Smooth muscle cell (in vitro differentiated cells): ENCODE data around the gene TOX3. TPM values are rescaled to one million over a fixed set of nuclear protein-coding genes. Genes with fewer than 3 reads are reported as not detected.

ENCODE experiments used
- DNase-seq: peaks from one replicate; lab custom pipeline; 2025; ENCODE audit not compliant: unreplicated experiment; lab: John Stamatoyannopoulos, UW
- H2AFZ ChIP-seq: fragments of 200-600 bp; sonication (generic); 2 replicates; pipeline ENCODE4 v1.6.0; 2016; ENCODE audit warnings: antibody characterized with exemption, low read depth, mild to moderate bottlenecking
- H3F3A ChIP-seq: fragments of 200-600 bp; sonication (generic); 2 replicates; pipeline ENCODE4 v1.6.0; 2017; ENCODE audit warnings: antibody characterized with exemption, low read depth
- H3K27ac ChIP-seq: fragments of 200-600 bp; sonication (generic); 2 replicates; pipeline ENCODE4 v1.5.1; 2016; ENCODE audit warnings: low read depth, mild to moderate bottlenecking
- H3K27me3 ChIP-seq: fragments of 200-600 bp; sonication (generic); 2 replicates; pipeline ENCODE4 v1.6.1; 2016; ENCODE audit warnings: low read depth, mild to moderate bottlenecking
- H3K36me3 ChIP-seq: fragments of 200-600 bp; sonication (generic); 2 replicates; pipeline ENCODE4 v1.5.1; 2016; ENCODE audit warnings: low read depth
- H3K4me1 ChIP-seq: fragments of 200-600 bp; sonication (generic); 2 replicates; pipeline ENCODE4 v1.5.1; 2016; ENCODE audit warnings: low read depth
- H3K4me2 ChIP-seq: fragments of 200-600 bp; sonication (generic); 2 replicates; pipeline ENCODE4 v1.6.0; 2016; ENCODE audit warnings: mild to moderate bottlenecking
- H3K4me3 ChIP-seq: fragments of 200-600 bp; sonication (generic); 2 replicates; pipeline ENCODE4 v1.5.1; 2016; ENCODE audit warnings: mild to moderate bottlenecking
- H3K79me2 ChIP-seq: fragments of 200-600 bp; sonication (generic); 2 replicates; pipeline ENCODE4 v1.6.0; 2016; ENCODE audit warnings: low read depth, mild to moderate bottlenecking
- H3K9ac ChIP-seq: fragments of 200-600 bp; sonication (generic); 2 replicates; pipeline ENCODE4 v1.6.0; 2016; ENCODE audit warnings: low read depth
- H3K9me3 ChIP-seq: fragments of 200-600 bp; sonication (generic); replicated peaks from 2 replicates; pipeline ENCODE4 v1.5.1; 2016; ENCODE audit warnings: low read depth
- H4K20me1 ChIP-seq: fragments of 200-600 bp; sonication (generic); 2 replicates; pipeline ENCODE4 v1.6.0; 2016; ENCODE audit warnings: low read depth
- CTCF ChIP-seq: fragments of 200-600 bp; sonication (generic); IDR thresholded peaks from 2 replicates; pipeline ENCODE4 v1.5.1; 2017; ENCODE audit warnings: borderline replicate concordance, mild to moderate bottlenecking, antibody characterized with exemption; ENCODE audit not compliant: insufficient read depth, poor library complexity, severe bottlenecking
- WGBS: methylation state at CpG from one replicate; pipeline ENCODE4 v1.1.7; 2016; ENCODE audit warnings: low lambda C conversion rate; 5-methylcytosine and 5-hydroxymethylcytosine counted together
- polyA plus RNA-seq: library from polyadenylated mRNA; unstranded; fragments of >200 nt; fragmentation: Nextera tagmentation; extraction: Ambion mirVana; gene quantifications from 2 replicates; pipeline ENCODE4 v1.2.1, GENCODE V29; 2016
- total RNA-seq: library from RNA; depleted of rRNA; stranded (reverse); fragments of >200 nt; gene quantifications from 2 replicates; pipeline ENCODE4 v1.2.3, GENCODE V29; 2014

The TOX3 gene
- total and polyA plus RNA-seq, 2 experiments from 2014 or later, result 0.18 to 0.49 TPM

- Histone ChIP-seq H3K27me3 (peaks cover 86% of the 10 kb centered on the region), H3K4me3 (no peak overlapping the region), H3K4me2 (no peak overlapping the region), H3K9me3 (no peaks in the 10 kb centered on the region), H3K36me3 (no peaks in the 10 kb centered on the region), H3K79me2 (no peaks in the 10 kb centered on the region), H3K4me1 (peaks cover 24% of the 10 kb centered on the region), H3K27ac (no peak overlapping the region), H2AFZ (no peak overlapping the region), H3F3A (no peaks in the 10 kb centered on the region), H4K20me1 (no peaks in the 10 kb centered on the region), H3K9ac (no peak overlapping the region)
- WGBS, result 19% methylated on average over 11 of the region's 11 CpGs
- TF ChIP-seq CTCF, result peak; percentile 41
- no peak for DNase-seq
Observed at GRCh38 chr16:52549011-52549692, 2.2 kb upstream of the TOX3 start.

GRCh38 chr16:52548261-52549010 lies 1.5 kb upstream of the TOX3 start:
- no peak overlapping the region for H3K9ac ChIP-seq
- H3K9me3 ChIP-seq, result no peaks in the 10 kb centered on the region
- H3F3A ChIP-seq, result no peaks in the 10 kb centered on the region
- no peak for TF ChIP-seq CTCF
- WGBS, result 23% methylated on average over 10 of the region's 10 CpGs
- H4K20me1 ChIP-seq, result no peaks in the 10 kb centered on the region
- no peak overlapping the region for H3K4me2 ChIP-seq
- H3K27ac ChIP-seq, result no peak overlapping the region
- H3K4me1 ChIP-seq, result peaks cover 24% of the 10 kb centered on the region
- peaks cover 91% of the 10 kb centered on the region for H3K27me3 ChIP-seq
- no peaks in the 10 kb centered on the region for H3K36me3 ChIP-seq
- no peak overlapping the region for H2AFZ ChIP-seq
- peak overlapping the region; percentile 39 for H3K4me3 ChIP-seq
- no peaks in the 10 kb centered on the region for H3K79me2 ChIP-seq
- DNase-seq, result no peak

- Histone ChIP-seq H3K79me2 (no peaks in the 10 kb centered on the region), H3K4me1 (peaks cover 24% of the 10 kb centered on the region), H4K20me1 (no peaks in the 10 kb centered on the region), H3K9me3 (no peaks in the 10 kb centered on the region), H2AFZ (no peak overlapping the region), H3K4me3 (peak overlapping the region; percentile 39), H3K9ac (no peak overlapping the region), H3K27ac (no peak overlapping the region), H3K4me2 (no peak overlapping the region), H3K27me3 (peaks cover 95% of the 10 kb centered on the region), H3K36me3 (no peaks in the 10 kb centered on the region), H3F3A (no peaks in the 10 kb centered on the region)
- no peak for DNase-seq
- TF ChIP-seq CTCF, result no peak
- WGBS, result 37% methylated on average over 8 of the region's 8 CpGs
Observed at GRCh38 chr16:52547834-52548215, 882 bp upstream of the TOX3 start.
